ENCODE data around the gene SETDB2. TPM values are rescaled to one million over a fixed set of nuclear protein-coding genes. Genes with fewer than 3 reads are reported as not detected.

Gene SETDB2
- total and polyA plus RNA-seq, 2 of the 13 experiments (the other 11 are each of a cell fraction or from before 2014, with no cell fraction given): 8.1 to 8.7 TPM

GRCh38 chr13:49443704-49444523 is at the start of gene SETDB2, which contains the start of gene CAB39L (continued):
- TF ChIP-seq GMEB1 (CRISPR knock-in tag; IDR thresholded peaks at IDR 0.05; ENCODE audit: borderline replicate concordance) (peak; percentile 91), PRDM10 (CRISPR knock-in tag; IDR thresholded peaks at IDR 0.05; ENCODE audit: low read depth) (peak; percentile 63), ZNF788 (CRISPR knock-in tag; IDR thresholded peaks at IDR 0.05; ENCODE audit: borderline replicate concordance) (peak; percentile 59; the same call in 1 of the 2 replicates), ZNF414 (CRISPR knock-in tag; IDR thresholded peaks at IDR 0.05) (0 out of 2 replicates have a peak, but pooled peaks have one; percentile 13), ZNF550 (CRISPR knock-in tag; IDR thresholded peaks at IDR 0.05; ENCODE audit: borderline replicate concordance) (no peak), STAG1 (CRISPR knock-in tag; IDR thresholded peaks at IDR 0.05) (peak; percentile 8; the same call in 1 of the 2 replicates), THAP11 (CRISPR knock-in tag; IDR thresholded peaks at IDR 0.05) (peak; percentile 89), KDM6A (CRISPR knock-in tag; IDR thresholded peaks at IDR 0.05; ENCODE audit: low read depth) (0 out of 2 replicates have a peak, but pooled peaks have one; percentile 15), EHMT2 (IDR thresholded peaks at IDR 0.05; ENCODE audit: borderline replicate concordance, low read depth, low read length) (peak; percentile 91), CENPT (CRISPR knock-in tag; IDR thresholded peaks at IDR 0.05; ENCODE audit: low read depth) (no peak), ZBTB7A (CRISPR knock-in tag; IDR thresholded peaks at IDR 0.05) (no peak), GABPA (IDR thresholded peaks at IDR 0.05; ENCODE audit: low read depth, low read length) (peak; percentile 65), GABPA (CRISPR knock-in tag; IDR thresholded peaks at IDR 0.05; ENCODE audit: low read depth) (peak; percentile 90), ZNF792 (CRISPR knock-in tag; IDR thresholded peaks at IDR 0.05) (peak; percentile 38; the same call in 1 of the 2 replicates), TAF15 (IDR thresholded peaks at IDR 0.05; ENCODE audit: low read depth, low read length, poor library complexity, severe bottlenecking) (no peak), HNRNPLL (IDR thresholded peaks at IDR 0.05; ENCODE audit: low read depth, low read length, poor library complexity, severe bottlenecking) (peak; percentile 100), HDAC6 (IDR thresholded peaks at IDR 0.05; ENCODE audit: low read depth, low read length) (no peak), SMYD3 (CRISPR knock-in tag; IDR thresholded peaks at IDR 0.05) (no peak), THRA (CRISPR knock-in tag; IDR thresholded peaks at IDR 0.05; ENCODE audit: borderline replicate concordance) (no peak), SIX1 (CRISPR knock-in tag; IDR thresholded peaks at IDR 0.05; ENCODE audit: borderline replicate concordance) (no peak)
